H1 (cell line): ENCODE data around the gene PCDHA1.

Experiments
- ASH2L ChIP-seq: fragments of 200-600, 300-600 bp; sonication (generic); IDR thresholded peaks from one replicate; pipeline ENCODE4 v1.7.1; 2017; ENCODE audit warnings: low read length
- CBX5 ChIP-seq: fragments of 300-800, 300-1000 bp; sonication (generic); IDR thresholded peaks from 2 replicates; pipeline ENCODE4 v1.7.1; 2016; ENCODE audit warnings: antibody characterized with exemption, low read length, low read depth
- CHD2 ChIP-seq: IDR thresholded peaks from 2 replicates; pipeline ENCODE4 v1.6.1; 2012; ENCODE audit warnings: low read length, improper control_type of control experiment
- CTCF ChIP-seq, 3 experiments: IDR thresholded peaks; 1 replicate in 2 of 3; 2 replicates in 1 of 3; pipeline versions ENCODE4 v1.5.1 to v1.6.1; 2011; ENCODE audit warnings: low read length in 3 of 3, mild to moderate bottlenecking in 3 of 3, inconsistent platforms in 2 of 3, low read depth in 1 of 3, moderate library complexity in 1 of 3; ENCODE audit not compliant: insufficient read depth in 1 of 3; ENCODE audit errors: control extremely low read depth in 1 of 3
- EGR1 ChIP-seq: IDR thresholded peaks from 2 replicates; pipeline ENCODE4 v1.6.1; 2011; ENCODE audit warnings: low read depth, low read length, borderline replicate concordance
- HDAC2 ChIP-seq, 2 experiments: fragments of 300-600 bp in 1 of 2; sonication (generic) in 1 of 2; IDR thresholded peaks; 2 replicates each; pipeline ENCODE4 v1.6.1; 2011 to 2012; ENCODE audit warnings: low read depth in 2 of 2, low read length in 2 of 2, mild to moderate bottlenecking in 2 of 2, moderate library complexity in 2 of 2, borderline replicate concordance in 1 of 2, inconsistent platforms in 1 of 2
- JUN ChIP-seq: IDR thresholded peaks from 2 replicates; pipeline ENCODE4 v1.6.1; 2011; ENCODE audit warnings: low read depth, mild to moderate bottlenecking, improper control_type of control experiment, low read length
- MAX ChIP-seq: IDR thresholded peaks from 2 replicates; pipeline ENCODE4 v1.6.1; 2012; ENCODE audit warnings: inconsistent platforms
- POLR2A ChIP-seq, 2 experiments: IDR thresholded peaks; 1 replicate in 1 of 2; 2 replicates in 1 of 2; pipeline ENCODE4 v1.6.1; 2011; ENCODE audit warnings: low read depth in 2 of 2, low read length in 2 of 2, mild to moderate bottlenecking in 2 of 2; ENCODE audit errors: control extremely low read depth in 1 of 2
- POLR2AphosphoS5 ChIP-seq: IDR thresholded peaks from 2 replicates; pipeline ENCODE4 v1.6.1; 2011; ENCODE audit warnings: low read depth, low read length
- SIX5 ChIP-seq: IDR thresholded peaks from 2 replicates; pipeline ENCODE4 v1.6.1; 2011; ENCODE audit warnings: mild to moderate bottlenecking, low read depth, low read length

GRCh38 chr5:140828362-140828737 lies 42.4 kb downstream of the PCDHA1 start:
- TF ChIP-seq HDAC2 (IDR thresholded peaks at IDR 0.05; ENCODE audit: borderline replicate concordance in 1 of 2, low read depth in 2 of 2, low read length in 2 of 2) (no peak), CTCF (IDR thresholded peaks at IDR 0.05; ENCODE audit: control extremely low read depth in 1 of 3, insufficient read depth in 1 of 3, low read depth in 1 of 3, low read length in 3 of 3) (peak; percentile 13 to 32 (median 27); a peak in 3 of 4 replicates), CBX5 (no peak), CHD2 (no peak), POLR2AphosphoS5 (no peak), POLR2A (IDR thresholded peaks at IDR 0.05; ENCODE audit: control extremely low read depth in 1 of 2, low read depth in 2 of 2, low read length in 2 of 2) (no peak), EGR1 (no peak), MAX (no peak), JUN (no peak), ASH2L (no peak), SIX5 (no peak)
